ENCODE measurements around the gene TDRD3. TPM values are rescaled to one million over a fixed set of nuclear protein-coding genes. Genes with fewer than 3 reads are reported as not detected.
A peak's percentile ranks its signal among the peaks of the same experiment; 100 is the strongest.

The TDRD3 gene
- total RNA-seq, 1 donor from 2014 or later, result 10.7 TPM

- Histone ChIP-seq H3K36me3 (ENCODE audit: insufficient read depth, low read length) (no peaks in the 10 kb centered on the region), H3K4me3 (ENCODE audit: insufficient read depth, low read depth, low read length) (no peak overlapping the region), H3K4me2 (ENCODE audit: low read length) (no peak overlapping the region), H3K9ac (ENCODE audit: low read length) (no peak overlapping the region), H3K9me3 (ENCODE audit: insufficient read depth, low read depth, low read length) (no peaks in the 10 kb centered on the region), H3K79me2 (ENCODE audit: insufficient read depth, low read length) (peaks cover 3% of the 10 kb centered on the region), H4K20me1 (ENCODE audit: insufficient read depth, low read length) (no peaks in the 10 kb centered on the region), H2AFZ (ENCODE audit: low read depth, low read length) (no peak overlapping the region), H3K27ac (ENCODE audit: low read depth, low read length) (no peak overlapping the region), H3K4me1 (ENCODE audit: insufficient read depth, low read length) (no peaks in the 10 kb centered on the region), H3K27me3 (ENCODE audit: insufficient read depth, low read length) (no peaks in the 10 kb centered on the region)
- Mint-ChIP-seq H3K36me3 (ENCODE audit: low read depth, unreplicated experiment) (no peaks in the 10 kb centered on the region), H3K27ac (ENCODE audit: unreplicated experiment) (no peak overlapping the region), H3K4me1 (ENCODE audit: low read depth, unreplicated experiment) (no peaks in the 10 kb centered on the region), H3K9me3 (ENCODE audit: unreplicated experiment) (no peaks in the 10 kb centered on the region), H3K4me3 (ENCODE audit: unreplicated experiment) (no peak overlapping the region), H3K27me3 (ENCODE audit: low read depth, unreplicated experiment) (no peaks in the 10 kb centered on the region)
- no peak for TF ChIP-seq CTCF (IDR thresholded peaks at IDR 0.05; ENCODE audit: insufficient read depth, low read depth, low read length)
- no peak for TF ChIP-seq EZH2 (IDR thresholded peaks at IDR 0.05; ENCODE audit: insufficient read depth, low read length)
- FAIRE-seq, result no peak
- DNase-seq (ENCODE audit: low read depth), result no peak
Measured at GRCh38 chr13:60441761-60442160, 44.7 kb downstream of the TDRD3 start.

GRCh38 chr13:60448907-60449510, 52.0 kb downstream of the TDRD3 start:
- Histone ChIP-seq H3K4me2 (ENCODE audit: low read length) (no peak overlapping the region), H3K4me1 (ENCODE audit: insufficient read depth, low read length) (no peaks in the 10 kb centered on the region), H2AFZ (ENCODE audit: low read depth, low read length) (no peak overlapping the region), H3K4me3 (ENCODE audit: insufficient read depth, low read depth, low read length) (no peak overlapping the region), H3K27me3 (ENCODE audit: insufficient read depth, low read length) (no peaks in the 10 kb centered on the region), H3K79me2 (ENCODE audit: insufficient read depth, low read length) (no peaks in the 10 kb centered on the region), H4K20me1 (ENCODE audit: insufficient read depth, low read length) (no peaks in the 10 kb centered on the region), H3K36me3 (ENCODE audit: insufficient read depth, low read length) (no peaks in the 10 kb centered on the region), H3K9me3 (ENCODE audit: insufficient read depth, low read depth, low read length) (no peaks in the 10 kb centered on the region), H3K27ac (ENCODE audit: low read depth, low read length) (no peak overlapping the region), H3K9ac (ENCODE audit: low read length) (no peak overlapping the region)
- TF ChIP-seq EZH2 (IDR thresholded peaks at IDR 0.05; ENCODE audit: insufficient read depth, low read length), result no peak
- peak; percentile 84 for TF ChIP-seq CTCF (IDR thresholded peaks at IDR 0.05; ENCODE audit: insufficient read depth, low read depth, low read length)
- no peaks in the 10 kb centered on the region for H3K27me3 Mint-ChIP-seq (ENCODE audit: low read depth, unreplicated experiment)
- FAIRE-seq (no peak), DNase-seq (ENCODE audit: low read depth) (peak; percentile 33)
- H3K4me1 Mint-ChIP-seq (ENCODE audit: low read depth, unreplicated experiment), result no peaks in the 10 kb centered on the region
- no peaks in the 10 kb centered on the region for H3K36me3 Mint-ChIP-seq (ENCODE audit: low read depth, unreplicated experiment)
- no peak overlapping the region for H3K27ac Mint-ChIP-seq (ENCODE audit: unreplicated experiment)
- H3K9me3 Mint-ChIP-seq (ENCODE audit: unreplicated experiment), result no peaks in the 10 kb centered on the region
- H3K4me3 Mint-ChIP-seq (ENCODE audit: unreplicated experiment), result no peak overlapping the region

- Histone ChIP-seq H3K27me3 (ENCODE audit: insufficient read depth, low read length) (no peaks in the 10 kb centered on the region), H2AFZ (ENCODE audit: low read depth, low read length) (no peak overlapping the region), H3K36me3 (ENCODE audit: insufficient read depth, low read length) (no peaks in the 10 kb centered on the region), H3K4me3 (ENCODE audit: insufficient read depth, low read depth, low read length) (no peak overlapping the region), H3K27ac (ENCODE audit: low read depth, low read length) (no peak overlapping the region), H3K4me1 (ENCODE audit: insufficient read depth, low read length) (no peaks in the 10 kb centered on the region), H4K20me1 (ENCODE audit: insufficient read depth, low read length) (no peaks in the 10 kb centered on the region), H3K4me2 (ENCODE audit: low read length) (no peak overlapping the region), H3K9ac (ENCODE audit: low read length) (no peak overlapping the region), H3K79me2 (ENCODE audit: insufficient read depth, low read length) (no peaks in the 10 kb centered on the region), H3K9me3 (ENCODE audit: insufficient read depth, low read depth, low read length) (no peaks in the 10 kb centered on the region)
- Mint-ChIP-seq H3K27me3 (ENCODE audit: low read depth, unreplicated experiment) (no peaks in the 10 kb centered on the region), H3K27ac (ENCODE audit: unreplicated experiment) (no peak overlapping the region), H3K4me3 (ENCODE audit: unreplicated experiment) (no peak overlapping the region), H3K9me3 (ENCODE audit: unreplicated experiment) (no peaks in the 10 kb centered on the region), H3K4me1 (ENCODE audit: low read depth, unreplicated experiment) (no peaks in the 10 kb centered on the region), H3K36me3 (ENCODE audit: low read depth, unreplicated experiment) (no peaks in the 10 kb centered on the region)
- FAIRE-seq (no peak), DNase-seq (ENCODE audit: low read depth) (peak; percentile 29)
- TF ChIP-seq EZH2 (IDR thresholded peaks at IDR 0.05; ENCODE audit: insufficient read depth, low read length) (no peak), CTCF (IDR thresholded peaks at IDR 0.05; ENCODE audit: insufficient read depth, low read depth, low read length) (no peak)
Measured at GRCh38 chr13:60453490-60453889, 56.5 kb downstream of the TDRD3 start.
